ENCODE measurements around the gene ALDOB. TPM values are rescaled to one million over a fixed set of nuclear protein-coding genes. Genes with fewer than 3 reads are reported as not detected.

Gene ALDOB
- polyA plus RNA-seq, 1 donor from 2014 or later = not detected

DNA sequence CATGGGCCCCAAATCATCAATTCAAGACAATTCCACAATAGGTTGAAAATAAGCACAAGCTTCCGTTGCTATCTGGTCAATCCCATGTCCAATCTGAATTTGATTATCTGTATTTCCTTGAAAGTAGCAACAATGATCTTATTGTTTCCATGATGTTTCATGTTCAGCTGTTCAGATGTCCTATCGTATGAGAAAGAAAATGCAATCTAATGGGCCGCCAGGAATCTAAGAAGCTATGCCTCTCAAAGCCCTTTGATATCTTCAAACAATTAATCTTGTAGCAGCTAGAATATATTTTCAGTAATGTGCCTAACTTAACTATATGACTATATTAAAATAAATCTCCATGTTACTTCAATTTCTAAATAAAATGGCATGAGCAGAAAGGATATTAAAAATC is 32.1 kb upstream of the ALDOB start:
- TF ChIP-seq POLR2AphosphoS5 (IDR thresholded peaks at IDR 0.05) (no peak), RAD21 (conservative IDR thresholded peaks at IDR 0.05) (no peak), EZH2 (IDR thresholded peaks at IDR 0.05; ENCODE audit: borderline replicate concordance, insufficient read depth, low read length, poor library complexity, severe bottlenecking) (no peak), MXI1 (conservative IDR thresholded peaks at IDR 0.05; ENCODE audit: poor library complexity, severe bottlenecking) (no peak), TAF1 (IDR thresholded peaks at IDR 0.05; ENCODE audit: low read depth) (no peak), SMC3 (conservative IDR thresholded peaks at IDR 0.05; ENCODE audit: poor library complexity) (no peak), EP300 (conservative IDR thresholded peaks at IDR 0.05; ENCODE audit: poor library complexity, severe bottlenecking) (no peak)
- TF ChIP-seq, protein P1, sequence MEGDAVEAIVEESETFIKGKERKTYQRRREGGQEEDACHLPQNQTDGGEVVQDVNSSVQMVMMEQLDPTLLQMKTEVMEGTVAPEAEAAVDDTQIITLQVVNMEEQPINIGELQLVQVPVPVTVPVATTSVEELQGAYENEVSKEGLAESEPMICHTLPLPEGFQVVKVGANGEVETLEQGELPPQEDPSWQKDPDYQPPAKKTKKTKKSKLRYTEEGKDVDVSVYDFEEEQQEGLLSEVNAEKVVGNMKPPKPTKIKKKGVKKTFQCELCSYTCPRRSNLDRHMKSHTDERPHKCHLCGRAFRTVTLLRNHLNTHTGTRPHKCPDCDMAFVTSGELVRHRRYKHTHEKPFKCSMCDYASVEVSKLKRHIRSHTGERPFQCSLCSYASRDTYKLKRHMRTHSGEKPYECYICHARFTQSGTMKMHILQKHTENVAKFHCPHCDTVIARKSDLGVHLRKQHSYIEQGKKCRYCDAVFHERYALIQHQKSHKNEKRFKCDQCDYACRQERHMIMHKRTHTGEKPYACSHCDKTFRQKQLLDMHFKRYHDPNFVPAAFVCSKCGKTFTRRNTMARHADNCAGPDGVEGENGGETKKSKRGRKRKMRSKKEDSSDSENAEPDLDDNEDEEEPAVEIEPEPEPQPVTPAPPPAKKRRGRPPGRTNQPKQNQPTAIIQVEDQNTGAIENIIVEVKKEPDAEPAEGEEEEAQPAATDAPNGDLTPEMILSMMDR (IDR thresholded peaks at IDR 0.05; ENCODE audit: poor library complexity, severe bottlenecking) = no peak
- TF ChIP-seq, protein P2, sequence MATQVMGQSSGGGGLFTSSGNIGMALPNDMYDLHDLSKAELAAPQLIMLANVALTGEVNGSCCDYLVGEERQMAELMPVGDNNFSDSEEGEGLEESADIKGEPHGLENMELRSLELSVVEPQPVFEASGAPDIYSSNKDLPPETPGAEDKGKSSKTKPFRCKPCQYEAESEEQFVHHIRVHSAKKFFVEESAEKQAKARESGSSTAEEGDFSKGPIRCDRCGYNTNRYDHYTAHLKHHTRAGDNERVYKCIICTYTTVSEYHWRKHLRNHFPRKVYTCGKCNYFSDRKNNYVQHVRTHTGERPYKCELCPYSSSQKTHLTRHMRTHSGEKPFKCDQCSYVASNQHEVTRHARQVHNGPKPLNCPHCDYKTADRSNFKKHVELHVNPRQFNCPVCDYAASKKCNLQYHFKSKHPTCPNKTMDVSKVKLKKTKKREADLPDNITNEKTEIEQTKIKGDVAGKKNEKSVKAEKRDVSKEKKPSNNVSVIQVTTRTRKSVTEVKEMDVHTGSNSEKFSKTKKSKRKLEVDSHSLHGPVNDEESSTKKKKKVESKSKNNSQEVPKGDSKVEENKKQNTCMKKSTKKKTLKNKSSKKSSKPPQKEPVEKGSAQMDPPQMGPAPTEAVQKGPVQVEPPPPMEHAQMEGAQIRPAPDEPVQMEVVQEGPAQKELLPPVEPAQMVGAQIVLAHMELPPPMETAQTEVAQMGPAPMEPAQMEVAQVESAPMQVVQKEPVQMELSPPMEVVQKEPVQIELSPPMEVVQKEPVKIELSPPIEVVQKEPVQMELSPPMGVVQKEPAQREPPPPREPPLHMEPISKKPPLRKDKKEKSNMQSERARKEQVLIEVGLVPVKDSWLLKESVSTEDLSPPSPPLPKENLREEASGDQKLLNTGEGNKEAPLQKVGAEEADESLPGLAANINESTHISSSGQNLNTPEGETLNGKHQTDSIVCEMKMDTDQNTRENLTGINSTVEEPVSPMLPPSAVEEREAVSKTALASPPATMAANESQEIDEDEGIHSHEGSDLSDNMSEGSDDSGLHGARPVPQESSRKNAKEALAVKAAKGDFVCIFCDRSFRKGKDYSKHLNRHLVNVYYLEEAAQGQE (IDR thresholded peaks at IDR 0.05; ENCODE audit: borderline replicate concordance) = no peak
- H4K20me1 ChIP-seq (ENCODE audit: insufficient read depth) = no peaks in the 10 kb centered on the region
- H3K4me2 ChIP-seq (ENCODE audit: low read length) = no peak overlapping the region
- no peaks in the 10 kb centered on the region for H3F3A ChIP-seq (ENCODE audit: insufficient read depth, low read length, poor library complexity, severe bottlenecking)
- no peak overlapping the region for H3K27ac ChIP-seq (ENCODE audit: low read length)
- no peaks in the 10 kb centered on the region for H3K9me3 ChIP-seq (ENCODE audit: low read length)
- H3K4me3 ChIP-seq (ENCODE audit: low read length) = no peak overlapping the region
- no peaks in the 10 kb centered on the region for H3K27me3 ChIP-seq (ENCODE audit: insufficient read depth, low read depth, low read length)
- no peak overlapping the region for H2AFZ ChIP-seq (ENCODE audit: low read depth, low read length)
- no peaks in the 10 kb centered on the region for H3K36me3 ChIP-seq (ENCODE audit: insufficient read depth, low read length)
- H3K9me2 ChIP-seq (ENCODE audit: insufficient read depth, low read length) = no peaks in the 10 kb centered on the region
- no peaks in the 10 kb centered on the region for H3K79me2 ChIP-seq (replicated peaks; ENCODE audit: insufficient read depth, low read length)
- H3K9ac ChIP-seq (ENCODE audit: low read length) = no peak overlapping the region

DNA sequence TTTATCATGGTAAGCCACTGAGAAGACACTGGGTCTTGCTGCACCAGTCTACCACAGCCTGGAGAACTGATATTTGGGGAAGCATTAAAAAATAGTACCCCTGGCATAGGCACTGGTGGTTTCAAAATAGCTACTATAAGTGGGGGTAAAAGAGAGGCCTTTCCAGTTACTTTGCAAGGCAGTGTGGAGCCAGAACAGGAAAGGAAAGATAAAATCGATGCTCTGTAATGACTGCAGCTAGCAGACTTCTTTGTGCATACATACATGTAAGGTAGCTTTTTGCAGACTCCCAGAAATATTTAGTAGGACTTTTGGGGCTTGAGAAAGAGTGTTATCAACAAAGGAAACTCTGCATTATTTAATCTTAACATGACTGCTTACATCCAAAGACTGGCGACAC is 31.3 kb upstream of the ALDOB start:
- no peak overlapping the region for H3K4me3 ChIP-seq (ENCODE audit: low read length)
- no peaks in the 10 kb centered on the region for H3K27me3 ChIP-seq (ENCODE audit: insufficient read depth, low read depth, low read length)
- H3F3A ChIP-seq (ENCODE audit: insufficient read depth, low read length, poor library complexity, severe bottlenecking) = no peaks in the 10 kb centered on the region
- TF ChIP-seq RAD21 (conservative IDR thresholded peaks at IDR 0.05) = no peak
- TF ChIP-seq EZH2 (IDR thresholded peaks at IDR 0.05; ENCODE audit: borderline replicate concordance, insufficient read depth, low read length, poor library complexity, severe bottlenecking) = no peak
- TF ChIP-seq POLR2AphosphoS5 (IDR thresholded peaks at IDR 0.05) = no peak
- TF ChIP-seq, protein P2 (IDR thresholded peaks at IDR 0.05; ENCODE audit: borderline replicate concordance) = no peak
- no peak for TF ChIP-seq TAF1 (IDR thresholded peaks at IDR 0.05; ENCODE audit: low read depth)
- no peak for TF ChIP-seq MXI1 (conservative IDR thresholded peaks at IDR 0.05; ENCODE audit: poor library complexity, severe bottlenecking)
- TF ChIP-seq SMC3 (conservative IDR thresholded peaks at IDR 0.05; ENCODE audit: poor library complexity) = no peak
- TF ChIP-seq EP300 (conservative IDR thresholded peaks at IDR 0.05; ENCODE audit: poor library complexity, severe bottlenecking) = no peak
- TF ChIP-seq, protein P1 (IDR thresholded peaks at IDR 0.05; ENCODE audit: poor library complexity, severe bottlenecking) = no peak
- H3K79me2 ChIP-seq (replicated peaks; ENCODE audit: insufficient read depth, low read length) = no peaks in the 10 kb centered on the region
- H3K9me2 ChIP-seq (ENCODE audit: insufficient read depth, low read length) = no peaks in the 10 kb centered on the region
- no peaks in the 10 kb centered on the region for H4K20me1 ChIP-seq (ENCODE audit: insufficient read depth)
- no peaks in the 10 kb centered on the region for H3K9me3 ChIP-seq (ENCODE audit: low read length)
- H3K9ac ChIP-seq (ENCODE audit: low read length) = no peak overlapping the region
- H3K27ac ChIP-seq (ENCODE audit: low read length) = no peak overlapping the region
- no peak overlapping the region for H3K4me2 ChIP-seq (ENCODE audit: low read length)
- H2AFZ ChIP-seq (ENCODE audit: low read depth, low read length) = no peak overlapping the region
- no peaks in the 10 kb centered on the region for H3K36me3 ChIP-seq (ENCODE audit: insufficient read depth, low read length)

All from neural cell (in vitro differentiated cells).